ENCODE measurements around the gene GPC4.

DNA sequence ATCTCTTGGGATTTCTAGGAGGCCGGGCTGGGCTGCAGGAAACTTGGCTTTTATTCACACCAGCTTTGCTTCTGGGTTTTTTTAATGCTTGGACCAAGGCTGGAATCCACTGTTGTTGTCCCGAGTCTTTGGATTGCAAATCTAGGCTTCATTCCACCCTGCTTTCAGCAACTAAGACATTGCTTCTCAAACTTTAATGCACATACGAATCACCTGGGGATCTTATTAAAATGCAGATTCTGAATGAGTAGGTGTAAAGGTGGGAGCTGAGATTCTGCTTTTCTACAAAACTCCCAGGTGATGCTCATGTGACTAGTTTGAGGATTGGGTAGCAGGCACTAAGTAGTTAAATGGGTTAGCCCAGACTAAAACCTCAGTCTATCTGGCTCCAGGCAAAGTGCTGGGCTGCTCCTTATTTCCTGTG, 39.2 kb upstream of the GPC4 start:
- TF ChIP-seq, protein P1, sequence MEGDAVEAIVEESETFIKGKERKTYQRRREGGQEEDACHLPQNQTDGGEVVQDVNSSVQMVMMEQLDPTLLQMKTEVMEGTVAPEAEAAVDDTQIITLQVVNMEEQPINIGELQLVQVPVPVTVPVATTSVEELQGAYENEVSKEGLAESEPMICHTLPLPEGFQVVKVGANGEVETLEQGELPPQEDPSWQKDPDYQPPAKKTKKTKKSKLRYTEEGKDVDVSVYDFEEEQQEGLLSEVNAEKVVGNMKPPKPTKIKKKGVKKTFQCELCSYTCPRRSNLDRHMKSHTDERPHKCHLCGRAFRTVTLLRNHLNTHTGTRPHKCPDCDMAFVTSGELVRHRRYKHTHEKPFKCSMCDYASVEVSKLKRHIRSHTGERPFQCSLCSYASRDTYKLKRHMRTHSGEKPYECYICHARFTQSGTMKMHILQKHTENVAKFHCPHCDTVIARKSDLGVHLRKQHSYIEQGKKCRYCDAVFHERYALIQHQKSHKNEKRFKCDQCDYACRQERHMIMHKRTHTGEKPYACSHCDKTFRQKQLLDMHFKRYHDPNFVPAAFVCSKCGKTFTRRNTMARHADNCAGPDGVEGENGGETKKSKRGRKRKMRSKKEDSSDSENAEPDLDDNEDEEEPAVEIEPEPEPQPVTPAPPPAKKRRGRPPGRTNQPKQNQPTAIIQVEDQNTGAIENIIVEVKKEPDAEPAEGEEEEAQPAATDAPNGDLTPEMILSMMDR (IDR thresholded peaks at IDR 0.05) = no peak
- TF ChIP-seq POLR2A (IDR thresholded peaks at IDR 0.05) = no peak

Measured in thyroid gland (tissue), 4 donors.